HG02642 (cell line): ENCODE results near the gene CYP27C1.
"Not testable (repeated sequence)": the region's sequence is repeated elsewhere in the genome, so short reads cannot be mapped to it uniquely, and the experiment has no call there.

Source experiments
- ATAC-seq: cut with Tn5 transposase; IDR thresholded peaks from one replicate; pipeline ENCODE4 v1.9.1; 2021; ENCODE audit warnings: mild to moderate bottlenecking; ENCODE audit not compliant: unreplicated experiment, poor library complexity

The CYP27C1 gene

DNA sequence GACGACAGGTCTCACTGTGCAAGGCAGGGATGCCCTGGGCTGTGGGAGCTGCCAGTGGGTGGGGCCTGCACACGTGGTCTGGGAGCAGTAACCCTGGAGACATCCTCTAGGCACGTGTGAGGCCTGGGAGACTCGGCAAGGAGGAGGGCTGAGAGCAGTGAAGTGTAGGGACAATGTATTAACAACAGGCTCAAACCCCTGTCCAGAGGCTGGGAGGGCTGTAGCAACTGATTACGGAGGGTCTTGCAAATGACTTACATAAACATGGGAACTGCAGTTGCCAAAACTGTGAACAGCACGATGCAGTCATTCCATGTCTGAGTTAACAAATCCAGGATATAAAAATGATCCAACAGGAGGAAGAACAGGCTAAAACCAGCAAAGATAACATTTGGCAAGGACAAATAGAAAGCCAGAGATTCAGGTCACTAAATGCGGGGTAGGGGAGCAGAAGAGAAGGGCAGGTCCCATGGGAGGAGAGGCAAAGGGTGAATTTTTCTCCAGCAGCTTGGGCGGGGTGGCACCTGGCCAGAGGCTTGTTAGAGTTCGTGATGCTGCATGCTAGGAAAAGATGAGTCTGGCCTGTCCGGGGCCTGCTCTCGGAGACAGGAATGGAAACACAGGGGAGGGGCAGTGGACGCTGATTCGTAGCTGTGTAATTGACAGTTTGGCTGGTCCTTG lies 44.9 kb downstream of the CYP27C1 start:
- no peak for ATAC-seq

- no peak for ATAC-seq
These were observed 45.5 kb downstream of the CYP27C1 start for GRCh38 chr2:127174640-127175039.

DNA sequence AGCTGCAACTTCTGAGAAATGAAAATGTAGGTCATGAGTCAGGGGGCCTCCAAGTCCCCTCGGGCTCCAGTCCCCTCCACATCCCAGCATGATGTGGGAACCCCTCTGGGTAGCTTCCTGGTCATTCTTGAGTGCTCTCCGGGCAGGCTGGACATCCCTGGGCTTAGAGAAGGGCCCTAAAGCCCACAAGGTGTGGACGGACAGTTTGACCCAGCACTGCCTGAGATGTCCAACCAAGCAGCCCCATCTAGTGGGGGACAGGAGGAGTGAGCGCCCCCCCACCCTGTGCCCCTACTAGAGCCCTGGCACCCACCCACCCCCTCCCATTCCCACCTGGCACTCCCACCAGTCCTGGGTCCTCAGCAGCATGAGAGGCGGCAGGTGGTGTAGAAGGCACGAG lies 46.0 kb downstream of the CYP27C1 start:
- ATAC-seq = no peak

DNA sequence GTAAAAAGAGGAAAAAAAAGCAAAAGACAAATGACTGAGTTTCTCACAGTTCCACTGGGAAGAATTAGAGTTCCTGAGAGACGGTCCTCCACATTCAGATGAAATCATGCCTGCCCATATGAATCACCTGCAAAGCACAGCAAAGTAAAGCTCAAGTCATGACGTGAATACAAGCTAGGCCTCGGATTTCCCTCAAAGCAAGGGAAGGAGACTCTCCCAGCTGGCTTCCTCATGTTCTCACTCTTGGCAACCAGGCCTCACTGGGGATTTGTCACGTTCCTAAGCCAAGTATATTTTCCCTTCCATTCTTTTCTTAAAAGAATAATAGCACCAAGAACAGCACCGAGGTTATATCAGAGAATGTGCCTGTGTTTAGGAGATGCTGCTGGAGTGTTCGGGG lies 47.0 kb downstream of the CYP27C1 start:
- no peak for ATAC-seq

DNA sequence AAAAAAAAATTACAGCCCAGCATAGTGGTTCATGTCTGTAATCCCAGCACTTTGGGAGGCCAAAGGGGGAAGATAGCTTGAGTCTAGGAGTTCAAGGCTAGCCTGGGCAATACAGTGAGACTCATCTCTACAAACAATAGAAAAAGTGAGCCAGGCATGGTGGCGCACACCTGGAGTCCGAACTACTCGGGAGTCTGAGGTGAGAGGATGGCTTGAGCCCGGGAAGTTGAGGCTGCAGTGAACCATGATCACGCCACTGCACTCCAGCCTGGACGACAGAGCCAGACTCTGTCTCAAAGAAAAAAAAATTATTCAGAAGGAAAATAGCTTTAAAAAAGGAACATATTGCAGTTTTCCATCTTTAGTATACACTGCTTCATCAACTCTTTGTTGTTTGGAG lies 47.8 kb downstream of the CYP27C1 start:
- no peak for ATAC-seq

DNA sequence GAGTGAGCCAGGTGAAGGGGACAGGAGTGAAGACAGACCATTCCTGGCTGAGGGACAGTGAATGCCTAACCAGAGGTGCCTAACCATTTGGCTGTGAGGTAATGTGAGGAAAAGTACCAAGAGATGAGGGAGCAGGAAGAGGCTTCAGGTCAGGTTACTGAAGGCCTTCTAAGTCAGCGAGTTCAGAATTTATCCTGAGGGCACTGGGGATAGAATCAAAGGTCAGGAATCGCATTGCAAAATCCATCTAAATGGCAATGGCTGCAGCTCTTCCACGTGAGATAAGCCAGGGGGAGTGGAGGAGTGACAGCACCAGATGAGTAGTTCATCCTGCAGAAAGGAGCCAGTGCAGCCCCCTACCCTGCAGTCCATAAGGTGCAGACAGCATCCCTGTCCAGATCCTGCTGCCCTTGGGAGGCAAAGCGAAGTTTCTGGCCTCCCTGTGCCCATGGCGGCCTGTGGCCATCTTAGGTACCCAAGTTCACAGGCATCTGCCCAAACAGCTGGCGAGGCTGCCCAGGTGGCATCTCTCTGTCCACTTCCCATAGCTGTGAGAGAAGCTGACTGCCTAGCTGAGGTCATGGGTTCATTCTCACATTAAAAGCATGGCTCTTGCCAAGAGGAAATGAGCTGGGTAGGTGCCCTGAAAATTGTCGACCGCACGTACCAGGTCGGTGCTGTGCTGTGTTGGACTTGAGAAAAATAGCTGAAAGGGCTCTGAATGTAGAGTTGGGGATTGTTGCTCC lies 49.5 kb downstream of the CYP27C1 start:
- ATAC-seq = no peak

DNA sequence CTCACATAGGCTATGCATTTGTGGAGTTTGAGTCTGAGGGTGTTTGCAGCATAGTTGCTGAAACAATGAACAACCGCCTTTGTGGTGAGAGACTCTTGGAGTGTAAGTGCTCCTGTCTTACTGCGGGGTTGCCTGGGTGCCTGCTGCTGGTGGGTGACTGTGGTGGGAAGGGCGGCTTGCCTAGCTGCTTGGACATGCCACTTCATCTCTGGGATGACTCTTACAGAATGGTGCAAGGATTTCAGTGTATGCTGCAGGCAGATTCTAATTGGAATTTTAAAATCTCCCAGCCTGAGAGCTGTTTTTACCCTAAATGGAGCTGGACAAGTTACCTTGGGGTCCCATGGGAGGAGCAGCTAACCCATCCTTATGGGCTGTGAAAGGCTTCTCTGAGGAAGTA lies 50.1 kb downstream of the CYP27C1 start:
- no peak for ATAC-seq

GRCh38 chr2:127169066-127169660 lies 50.9 kb downstream of the CYP27C1 start:
- no peak for ATAC-seq

DNA sequence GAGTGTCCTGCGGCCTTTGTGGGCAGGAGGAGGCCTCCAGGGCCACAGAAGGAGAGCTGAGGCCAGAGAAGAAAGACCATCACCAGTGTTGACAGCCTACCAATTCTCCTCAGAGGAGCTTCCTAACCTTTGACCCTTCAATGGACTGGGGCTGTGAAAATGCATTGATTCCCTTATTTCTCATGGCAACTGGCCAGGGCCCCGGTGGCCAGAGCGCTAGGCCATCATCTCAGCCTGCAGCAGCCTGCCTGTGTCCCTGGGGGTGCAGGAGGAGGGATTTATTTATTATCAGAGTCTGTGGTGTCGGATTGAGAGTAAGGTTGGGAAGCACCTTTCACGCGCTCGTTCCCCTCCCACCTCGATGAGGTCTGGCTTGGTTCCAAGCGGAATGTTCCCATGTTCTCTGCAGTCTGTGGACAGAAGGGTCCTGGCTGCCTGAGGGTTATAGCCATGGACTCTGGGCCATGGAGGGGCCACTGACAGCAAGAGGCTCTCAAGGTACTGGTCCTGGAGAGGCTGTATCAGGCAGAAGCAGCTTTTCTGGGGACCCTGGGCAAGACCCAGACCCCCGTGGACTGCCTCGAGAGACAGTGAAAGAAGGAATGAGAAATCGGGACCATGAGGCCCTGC lies 53.8 kb downstream of the CYP27C1 start:
- ATAC-seq = no peak

DNA sequence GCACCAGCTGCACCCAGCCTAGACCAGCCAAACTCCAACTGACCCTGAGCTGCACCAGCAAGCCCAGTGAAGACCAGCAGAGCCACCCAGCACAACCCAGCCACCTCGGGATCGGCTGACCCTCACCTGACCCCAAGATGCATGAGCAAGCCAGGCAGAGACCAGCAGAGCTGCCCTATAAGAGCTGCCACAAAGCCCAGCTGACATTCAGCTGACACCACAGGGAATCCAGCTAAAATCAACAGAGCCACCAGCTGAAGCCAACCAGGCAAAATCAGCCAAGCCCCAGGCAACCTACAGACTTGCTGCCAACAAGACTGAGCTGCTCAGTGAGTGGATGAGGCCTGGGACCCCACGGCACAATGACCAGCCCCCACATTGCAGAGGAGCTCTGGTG lies 54.6 kb downstream of the CYP27C1 start:
- ATAC-seq = no peak

- no peak for ATAC-seq
These were observed 55.1 kb downstream of the CYP27C1 start for GRCh38 chr2:127164761-127165538.

DNA sequence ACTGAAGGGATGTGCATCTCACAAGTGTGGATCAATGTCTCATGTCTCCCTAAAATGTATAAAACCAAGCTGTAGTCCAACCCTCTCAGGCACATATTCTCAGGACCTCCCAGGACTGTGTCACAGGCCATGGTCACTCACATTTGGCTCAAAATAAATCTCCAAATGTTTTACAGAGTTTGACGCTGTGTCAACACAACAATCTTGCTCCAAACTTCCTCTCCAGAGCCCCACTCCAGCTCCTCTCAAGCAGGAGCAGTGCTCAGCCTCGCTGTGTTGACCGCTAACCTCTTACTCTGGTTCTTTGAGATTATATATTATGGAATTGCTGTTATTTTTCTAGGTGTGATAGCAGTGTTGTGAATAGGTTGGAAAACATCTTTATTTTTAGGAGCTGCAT lies 56.2 kb downstream of the CYP27C1 start:
- ATAC-seq = no peak

GRCh38 chr2:127163090-127163406 lies 57.1 kb downstream of the CYP27C1 start:
- ATAC-seq = not testable (repeated sequence)

DNA sequence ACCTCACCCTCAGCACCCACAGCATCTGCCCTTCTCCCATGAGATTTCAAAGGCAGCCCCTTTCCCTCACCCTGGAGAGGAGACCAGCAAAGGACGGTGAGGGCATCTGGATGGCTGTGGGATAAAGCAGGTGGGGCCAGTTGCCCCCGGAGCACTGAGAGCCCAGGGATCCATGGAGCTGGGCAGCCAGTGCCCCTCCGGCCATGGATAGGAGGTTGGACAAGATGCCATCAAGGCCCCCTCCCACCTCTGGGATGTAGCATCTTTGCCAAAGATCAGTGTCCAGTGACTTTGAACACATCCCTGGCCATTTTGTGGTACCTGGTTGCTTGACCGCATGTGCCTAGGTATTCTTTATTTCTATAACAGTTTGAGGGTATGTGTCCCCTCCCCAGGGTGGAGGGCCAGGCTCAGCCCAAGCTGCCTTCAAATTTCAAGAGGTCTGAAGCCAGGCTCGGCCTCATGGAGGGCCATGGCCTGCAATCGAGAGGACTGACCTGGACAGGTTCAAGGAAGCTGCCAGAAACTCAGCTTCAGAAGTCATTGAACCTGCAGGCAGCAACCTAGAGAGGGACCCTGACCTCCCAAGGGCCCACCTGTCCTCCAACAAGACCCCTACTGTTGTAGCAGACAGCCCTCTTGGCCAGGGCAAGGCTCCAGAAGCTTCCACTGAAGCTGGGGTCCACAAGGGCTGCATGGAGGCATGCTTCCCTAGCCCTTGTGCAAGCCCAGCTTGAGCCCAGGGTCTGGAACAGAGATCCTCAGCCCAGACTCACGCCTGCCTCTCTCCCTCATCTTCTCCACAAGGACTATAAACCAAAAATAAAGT lies 57.6 kb downstream of the CYP27C1 start:
- no peak for ATAC-seq

- ATAC-seq = no peak
These were observed 58.6 kb downstream of the CYP27C1 start for GRCh38 chr2:127161176-127162136.

DNA sequence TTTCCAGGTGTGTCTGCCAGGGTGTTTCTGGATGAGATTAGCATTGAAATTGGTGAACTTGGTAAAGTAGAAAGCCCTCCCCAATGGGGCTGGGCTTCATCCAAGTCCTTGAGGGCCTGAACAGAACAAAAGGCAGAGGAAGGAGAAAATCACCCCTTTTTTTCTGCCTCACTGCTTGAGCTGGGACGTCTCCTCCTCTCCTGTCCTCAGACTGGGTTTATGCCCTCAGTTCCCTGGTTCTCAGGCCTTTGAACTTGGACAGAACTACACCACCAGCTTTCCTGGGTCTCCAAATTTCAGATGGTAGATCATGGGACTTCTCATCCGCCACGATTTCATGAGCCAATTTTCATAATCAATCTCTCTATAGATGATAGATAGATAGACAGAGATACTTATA lies 59.4 kb downstream of the CYP27C1 start:
- no peak for ATAC-seq

DNA sequence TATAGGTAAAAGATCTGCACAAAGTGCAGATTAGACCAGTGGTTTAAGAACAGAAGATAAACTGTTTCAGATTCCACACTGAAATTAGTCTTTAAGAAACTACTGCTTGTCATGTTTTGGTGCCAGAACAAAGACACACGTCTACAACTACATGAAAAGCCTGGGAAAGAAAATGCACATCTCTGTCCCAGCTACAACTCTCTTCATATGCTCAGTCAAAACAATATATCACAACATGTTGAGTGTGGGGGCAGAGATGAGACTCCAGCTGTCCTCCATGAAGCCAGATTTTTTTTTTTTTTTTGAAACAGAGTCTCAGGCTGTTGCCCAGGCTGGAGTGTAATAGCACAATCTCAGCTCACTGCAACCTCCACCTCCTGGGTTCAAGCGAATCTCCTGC lies 60.6 kb downstream of the CYP27C1 start:
- no peak for ATAC-seq

DNA sequence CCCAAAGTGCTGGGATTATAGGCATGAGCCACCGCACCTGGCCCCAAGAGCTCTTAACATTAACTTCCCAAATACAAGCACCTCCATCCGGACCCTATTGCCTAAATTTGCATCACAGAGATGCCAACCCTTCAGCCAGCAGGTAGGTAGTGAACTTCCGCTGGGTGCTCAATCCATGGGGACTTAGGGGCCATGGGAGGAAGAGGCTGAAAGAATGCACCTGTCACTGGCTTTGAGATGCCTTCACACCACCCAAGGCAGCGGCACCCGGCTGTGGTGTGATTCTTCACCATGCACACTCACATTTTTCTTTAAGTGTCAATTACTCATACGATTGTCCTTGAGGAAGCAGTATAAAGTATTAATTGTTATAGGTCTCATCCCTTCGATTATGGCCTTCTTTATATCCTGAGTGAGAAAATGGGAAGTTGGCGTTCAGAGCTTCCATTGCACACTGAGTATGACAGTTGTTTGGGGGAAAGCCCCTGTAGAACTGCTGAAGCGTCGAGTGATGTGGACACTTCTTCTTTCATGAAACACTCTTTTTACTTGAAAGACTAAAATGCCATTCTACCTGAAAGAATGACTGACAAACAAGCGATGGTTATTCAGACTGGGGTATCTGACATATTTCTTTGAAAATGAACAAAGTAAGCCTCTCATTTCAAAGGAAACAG lies 61.3 kb downstream of the CYP27C1 start:
- peak; percentile 50 for ATAC-seq
